Stimulated activated CD4-positive, alpha-beta T cell treated with anti-CD3 and anti-CD28 coated beads, Interleukin-15, amount 100 ng/mL, for 1 hour (primary cell): ENCODE measurements around the gene ADGRF1.

Source experiments
- DNase-seq, 2 donors: peaks; one replicate each; pipeline ENCODE4 v3.0.0-alpha.2; 2020; ENCODE audit warnings: low read depth in 1 of 2, low spot score in 1 of 2

ADGRF1 gene

GRCh38 chr6:46985943-46986342 lies 56.2 kb downstream of the ADGRF1 start:
- no peak for DNase-seq

- no peak for DNase-seq
These were observed 59.1 kb downstream of the ADGRF1 start for GRCh38 chr6:46983007-46983411.

GRCh38 chr6:46979206-46979605 lies 62.9 kb downstream of the ADGRF1 start:
- no peak for DNase-seq

GRCh38 chr6:46974786-46975185 lies 67.3 kb downstream of the ADGRF1 start:
- DNase-seq = no peak

GRCh38 chr6:46973029-46973428 lies 69.1 kb downstream of the ADGRF1 start:
- no peak for DNase-seq

GRCh38 chr6:46972531-46972930 lies 69.6 kb downstream of the ADGRF1 start:
- no peak for DNase-seq

GRCh38 chr6:46969206-46969605 lies 72.9 kb downstream of the ADGRF1 start:
- no peak for DNase-seq

- no peak for DNase-seq
These were observed 74.2 kb downstream of the ADGRF1 start for GRCh38 chr6:46967826-46968349.

- no peak for DNase-seq
These were observed 77.2 kb downstream of the ADGRF1 start for GRCh38 chr6:46964716-46965519.

GRCh38 chr6:46963626-46964025 lies 78.5 kb downstream of the ADGRF1 start:
- DNase-seq = no peak

GRCh38 chr6:46963039-46963438 lies 79.1 kb downstream of the ADGRF1 start:
- DNase-seq = no peak

GRCh38 chr6:46961711-46962110 lies 80.4 kb downstream of the ADGRF1 start:
- DNase-seq = no peak

GRCh38 chr6:46961232-46961631 lies 80.9 kb downstream of the ADGRF1 start:
- no peak for DNase-seq

- DNase-seq = no peak
These were observed 82.7 kb downstream of the ADGRF1 start for GRCh38 chr6:46959419-46959818.

- DNase-seq = no peak
These were observed 85.7 kb downstream of the ADGRF1 start for GRCh38 chr6:46956409-46956808.

- DNase-seq = no peak
These were observed 87.2 kb downstream of the ADGRF1 start for GRCh38 chr6:46954837-46955451.

- DNase-seq = no peak
These were observed 88.2 kb downstream of the ADGRF1 start for GRCh38 chr6:46953921-46954320.

GRCh38 chr6:46949632-46950280 lies 92.4 kb downstream of the ADGRF1 start:
- no peak for DNase-seq

- DNase-seq = no peak
These were observed 93.4 kb downstream of the ADGRF1 start for GRCh38 chr6:46948699-46949098.
